HG02610 (cell line): ENCODE data around the gene CAMK4.
A peak's percentile ranks its signal among the peaks of the same experiment; 100 is the strongest.
"Not testable (repeated sequence)": the region's sequence is repeated elsewhere in the genome, so short reads cannot be mapped to it uniquely, and the experiment has no call there.

Source experiments
- ATAC-seq: cut with Tn5 transposase; IDR thresholded peaks from one replicate; pipeline ENCODE4 v1.9.1; 2021; ENCODE audit warnings: mild to moderate bottlenecking, moderate library complexity; ENCODE audit not compliant: unreplicated experiment

CAMK4 gene

DNA sequence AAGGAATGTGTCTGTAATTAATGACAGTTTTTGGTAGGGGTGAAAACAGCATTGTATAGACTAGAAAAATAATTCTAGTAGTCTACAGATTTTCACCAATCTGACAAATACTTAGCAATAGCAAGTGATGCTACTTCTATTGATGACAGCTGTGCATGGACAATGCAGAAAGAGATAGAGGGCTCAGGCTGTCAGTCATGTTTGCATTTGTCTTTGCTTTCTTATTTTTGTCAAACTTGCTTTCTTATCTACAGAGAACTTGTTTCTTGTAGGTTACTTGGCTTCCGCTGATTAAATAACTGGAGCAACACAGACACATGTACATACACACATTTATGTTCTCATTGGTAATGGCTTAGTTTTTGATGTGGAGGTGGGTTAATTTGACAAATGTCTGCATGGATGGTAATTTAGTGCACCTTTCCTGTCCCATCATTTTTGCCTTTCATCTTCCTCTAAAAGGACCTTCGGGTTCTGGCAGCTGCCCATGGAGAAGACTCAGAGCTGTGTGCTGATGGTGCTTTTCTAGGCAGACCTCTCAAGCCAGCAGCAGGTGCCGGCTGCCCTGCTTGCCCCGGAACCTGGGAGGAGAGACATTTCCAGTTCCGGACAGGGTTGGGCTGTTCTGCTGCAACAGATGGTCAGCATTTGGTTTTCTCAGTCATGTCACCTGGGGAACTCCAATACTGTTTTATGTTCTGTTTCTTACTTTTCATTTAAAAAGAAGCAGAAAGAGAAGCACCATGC is 28.8 kb downstream of the CAMK4 start:
- peak; percentile 58 for ATAC-seq

DNA sequence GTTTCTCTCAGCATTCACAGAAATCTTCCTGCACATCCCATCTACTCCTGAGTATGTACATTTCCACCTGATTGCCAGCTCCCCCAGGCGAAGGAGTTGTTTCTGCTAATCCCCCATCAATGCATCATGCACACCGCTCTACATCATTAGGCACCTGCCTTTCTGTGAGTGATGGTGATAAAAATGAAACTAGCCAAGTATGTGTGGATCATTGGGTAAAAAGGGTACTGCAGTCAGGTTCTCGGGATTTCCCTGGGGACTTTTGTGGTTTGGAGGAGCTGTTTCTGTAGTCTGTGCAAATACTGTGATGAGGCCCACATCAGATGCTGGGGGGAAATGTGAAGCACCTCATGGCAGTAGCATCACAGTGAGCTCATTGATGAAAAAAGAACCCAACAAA is 30.4 kb downstream of the CAMK4 start:
- peak; percentile 90 for ATAC-seq

GRCh38 chr5:111255169-111255568 is 31.0 kb downstream of the CAMK4 start:
- ATAC-seq, result peak; percentile 6

DNA sequence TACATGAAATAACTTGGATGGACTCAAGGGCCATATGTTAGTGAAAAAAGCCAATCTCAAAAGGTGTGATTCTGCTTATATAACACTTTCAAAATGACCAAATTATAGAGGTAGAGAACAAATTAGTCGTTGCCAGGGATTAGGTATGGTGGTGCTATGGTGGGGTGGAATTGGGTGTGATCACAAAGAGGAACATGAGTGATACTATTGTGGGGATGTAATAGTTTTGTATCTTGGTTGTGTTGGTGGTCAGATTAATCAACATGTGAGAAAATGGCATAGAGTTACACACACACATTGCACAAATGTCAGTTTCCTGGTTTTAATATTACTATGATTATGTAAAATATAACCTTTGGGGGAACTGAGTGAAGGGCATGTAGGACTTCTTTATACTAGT is 31.9 kb downstream of the CAMK4 start:
- no peak for ATAC-seq

- not testable (repeated sequence) for ATAC-seq
These were observed 33.4 kb downstream of the CAMK4 start for GRCh38 chr5:111257610-111258009.

DNA sequence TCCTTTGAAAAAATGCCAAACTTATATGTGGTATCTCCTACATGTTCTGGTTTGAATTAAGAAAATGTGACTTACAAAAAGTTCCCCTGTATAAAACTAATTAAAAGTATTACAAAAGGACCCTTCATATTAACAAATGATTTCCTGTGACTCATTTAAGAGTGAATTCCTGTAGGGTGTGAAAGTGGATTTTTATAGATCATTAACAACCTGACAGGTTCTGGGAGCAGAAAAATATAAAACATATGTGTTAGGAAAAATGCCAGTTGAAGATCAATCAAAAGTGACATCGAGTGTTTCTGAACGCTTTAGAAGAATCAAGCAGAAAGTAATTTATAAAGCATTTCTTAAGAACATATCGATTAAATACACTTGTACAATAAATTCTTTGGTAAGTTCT is 35.5 kb downstream of the CAMK4 start:
- ATAC-seq, result no peak

DNA sequence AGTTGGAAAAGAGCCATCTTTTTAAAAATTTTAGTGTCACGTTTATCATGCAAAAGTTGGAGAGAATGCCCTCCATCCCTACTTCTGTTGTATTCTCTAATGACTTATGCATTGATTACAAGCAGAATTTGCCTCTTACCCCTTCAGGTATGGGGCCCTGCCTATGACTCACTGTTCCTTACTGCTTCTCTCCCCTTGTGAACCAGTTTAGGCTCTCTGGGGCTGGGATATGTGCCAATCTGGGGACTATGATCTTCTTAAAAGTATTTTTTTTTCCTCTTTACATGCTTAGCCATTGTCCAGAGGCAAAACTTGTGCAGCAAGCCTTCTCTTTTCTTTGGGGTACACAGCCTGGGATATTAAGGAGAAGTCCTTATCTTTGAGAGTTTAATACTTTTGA is 37.4 kb downstream of the CAMK4 start:
- no peak for ATAC-seq

- ATAC-seq, result no peak
These were observed 38.0 kb downstream of the CAMK4 start for GRCh38 chr5:111262153-111262552.

DNA sequence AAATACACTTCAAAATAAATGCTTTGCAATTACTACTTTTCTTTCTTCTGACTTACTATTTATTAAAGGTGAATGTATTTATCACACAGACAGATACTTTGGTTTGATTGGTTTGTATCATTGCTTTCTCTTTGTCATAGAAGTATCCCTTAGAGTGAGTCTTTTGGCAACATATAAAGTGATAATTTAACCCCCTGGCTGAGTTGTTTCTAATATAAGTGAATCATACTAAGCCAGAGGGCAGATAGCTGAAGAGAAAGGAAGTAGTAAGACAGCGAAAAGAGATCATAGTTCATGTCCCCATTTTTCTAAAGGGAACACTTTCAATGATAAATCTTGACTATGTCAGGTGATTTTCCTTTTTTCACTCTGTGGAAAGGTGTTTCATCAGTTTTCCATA is 38.6 kb downstream of the CAMK4 start:
- ATAC-seq, result no peak

DNA sequence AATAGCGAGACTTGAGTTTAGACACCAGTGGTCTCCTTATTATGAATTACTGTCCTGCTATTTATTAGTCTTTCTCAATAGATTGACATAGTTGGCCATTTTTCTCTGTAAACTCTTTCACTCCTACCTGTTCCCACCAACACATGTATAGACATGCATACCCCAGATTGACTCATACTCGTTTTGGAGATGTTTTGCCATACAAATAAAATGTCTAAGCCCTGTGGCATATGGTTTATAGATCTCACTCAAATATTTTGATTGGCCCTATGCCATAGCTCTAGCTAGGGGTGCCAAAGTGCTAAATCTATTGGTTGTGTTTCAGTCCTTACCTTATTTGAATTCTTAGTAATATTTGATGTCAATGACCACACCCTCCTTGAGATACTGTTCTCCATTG is 42.3 kb downstream of the CAMK4 start:
- ATAC-seq, result no peak

DNA sequence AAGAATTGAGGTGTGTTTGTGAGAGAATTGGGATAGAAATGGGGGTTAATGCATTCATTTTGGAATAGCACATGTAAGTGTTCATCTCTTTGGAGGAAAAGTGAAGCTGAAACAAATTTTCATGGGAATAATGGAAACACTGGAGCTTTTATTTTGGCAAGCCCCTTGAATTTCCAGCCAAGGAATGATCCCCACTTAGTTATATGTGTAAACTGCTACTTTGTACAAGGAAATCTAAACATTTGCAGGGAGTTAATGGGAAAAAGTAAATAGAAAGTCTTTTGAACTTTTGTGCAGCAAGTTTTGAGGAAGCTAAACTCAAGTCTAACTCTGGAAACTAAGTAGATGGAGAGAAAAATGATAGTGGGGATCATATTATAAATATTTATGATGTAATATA is 44.1 kb downstream of the CAMK4 start:
- no peak for ATAC-seq

GRCh38 chr5:111271885-111272284 is 47.7 kb downstream of the CAMK4 start:
- no peak for ATAC-seq

DNA sequence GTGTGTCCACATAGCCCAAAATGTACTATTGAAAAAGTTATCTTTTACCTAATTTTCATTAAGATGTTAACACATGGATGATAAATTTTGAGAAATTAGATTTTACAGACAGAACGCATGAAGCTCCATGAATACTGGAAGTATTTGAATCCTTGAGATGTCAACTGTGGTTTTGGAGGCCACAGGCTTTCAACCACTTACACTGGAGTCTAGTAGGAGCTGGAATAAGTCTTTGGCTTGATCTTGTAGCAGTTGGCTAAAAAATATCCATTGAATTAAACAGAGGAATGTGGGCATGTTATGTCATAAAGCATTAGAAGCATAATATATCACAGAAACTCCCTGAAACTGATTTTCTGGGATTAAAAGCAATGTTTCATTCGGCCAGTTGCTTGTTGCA is 52.9 kb downstream of the CAMK4 start:
- no peak for ATAC-seq

DNA sequence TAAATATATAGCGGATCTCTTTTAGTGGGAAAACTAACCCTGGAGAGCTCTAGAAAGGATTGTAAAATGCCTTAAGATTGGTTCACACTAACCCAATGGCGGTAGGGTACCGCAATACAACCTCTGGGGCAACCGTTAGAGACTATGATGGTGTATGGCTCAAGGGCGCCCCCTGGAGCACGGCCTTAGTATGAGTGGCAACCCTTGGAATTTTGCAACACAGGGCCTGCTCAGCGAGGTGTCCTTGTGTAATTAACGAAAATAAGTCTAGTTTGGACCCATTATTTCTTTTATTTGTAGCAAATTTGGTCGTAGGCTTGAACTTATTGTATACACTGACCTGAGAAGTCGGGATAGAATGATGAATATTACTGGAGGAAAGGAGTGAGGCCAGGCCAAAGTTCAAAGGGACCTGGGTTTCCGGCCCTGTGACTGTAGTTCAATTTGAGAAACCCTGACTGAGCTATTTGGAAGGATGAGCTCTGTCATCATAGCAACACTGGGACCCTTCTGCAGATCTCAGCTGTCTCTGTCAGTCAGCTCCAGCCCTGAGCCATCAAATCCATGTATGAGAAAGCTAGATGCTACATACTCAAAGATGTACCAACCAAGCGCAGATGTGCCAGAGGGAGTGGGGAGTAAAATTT is 54.8 kb downstream of the CAMK4 start:
- peak; percentile 87 for ATAC-seq

DNA sequence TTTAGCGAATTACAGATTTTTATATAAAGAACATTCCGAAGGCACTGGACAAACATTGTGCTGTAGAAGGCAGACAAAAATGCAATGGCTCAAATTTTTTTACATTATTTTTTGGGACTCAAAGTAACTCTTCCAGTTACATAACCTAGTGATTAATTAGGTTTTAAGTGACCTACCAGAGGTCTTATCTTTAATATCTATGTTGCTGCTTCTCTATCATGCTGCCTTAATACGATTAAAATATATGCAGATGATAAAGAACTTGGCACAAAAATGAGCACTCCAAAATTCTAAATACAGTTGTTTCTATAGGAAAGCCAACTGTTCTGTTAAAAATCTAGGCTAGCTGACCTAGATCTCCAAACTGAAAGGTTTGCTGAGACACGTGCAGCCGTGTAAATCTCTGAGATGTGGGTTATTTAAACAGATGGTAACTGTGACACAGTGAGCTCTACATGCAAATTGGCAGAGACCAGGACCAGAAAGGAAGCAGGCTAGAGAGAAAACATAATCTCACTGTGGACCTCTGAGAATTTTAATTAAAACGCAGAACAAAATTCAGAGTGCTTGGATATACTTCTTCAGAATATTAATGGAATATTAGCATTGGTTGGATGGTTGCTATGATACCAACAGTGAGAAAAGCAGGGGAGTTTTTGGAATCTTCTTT is 56.2 kb downstream of the CAMK4 start:
- ATAC-seq, result peak; percentile 53

GRCh38 chr5:111282798-111283197 is 58.6 kb downstream of the CAMK4 start:
- no peak for ATAC-seq

GRCh38 chr5:111284825-111285224 is 60.6 kb downstream of the CAMK4 start:
- ATAC-seq, result no peak

DNA sequence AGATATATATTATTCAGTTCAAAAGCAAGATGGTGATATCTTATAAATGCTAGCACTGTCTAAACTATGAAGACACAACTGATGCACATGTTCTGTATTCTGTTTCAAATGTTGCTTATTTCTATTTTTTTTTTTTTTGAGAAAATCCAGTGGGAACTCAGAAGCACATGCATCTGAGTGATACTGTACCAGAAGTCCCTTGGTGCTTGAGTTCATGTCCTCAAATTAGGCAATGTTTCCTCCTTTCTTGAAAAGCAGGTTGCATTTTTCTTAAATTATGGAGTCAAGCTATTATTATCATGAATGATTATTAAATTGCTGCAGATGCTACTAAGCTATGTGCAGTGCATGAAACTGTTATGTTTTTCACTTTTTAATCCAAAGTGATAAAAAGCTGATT is 70.4 kb downstream of the CAMK4 start:
- ATAC-seq, result no peak

- ATAC-seq, result no peak
These were observed 71.5 kb downstream of the CAMK4 start for GRCh38 chr5:111295649-111296048.

DNA sequence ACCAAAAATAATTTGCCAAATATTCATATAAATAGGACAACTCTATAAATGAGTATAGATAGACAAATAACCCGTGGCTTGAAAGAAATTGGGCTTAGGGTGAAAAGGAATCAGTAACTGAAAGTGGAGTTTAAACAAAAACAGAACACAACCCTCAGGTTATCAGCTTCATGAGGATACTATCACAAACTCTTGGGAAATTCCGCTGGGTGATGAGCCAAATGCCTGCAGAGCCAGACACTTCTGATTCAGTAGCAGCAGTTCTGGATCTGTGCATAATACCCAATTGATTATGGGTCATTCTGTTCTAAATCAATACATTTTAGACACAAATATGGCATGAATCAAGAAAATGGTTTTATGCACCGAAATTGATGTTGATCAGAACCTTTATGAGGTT is 72.4 kb downstream of the CAMK4 start:
- no peak for ATAC-seq

DNA sequence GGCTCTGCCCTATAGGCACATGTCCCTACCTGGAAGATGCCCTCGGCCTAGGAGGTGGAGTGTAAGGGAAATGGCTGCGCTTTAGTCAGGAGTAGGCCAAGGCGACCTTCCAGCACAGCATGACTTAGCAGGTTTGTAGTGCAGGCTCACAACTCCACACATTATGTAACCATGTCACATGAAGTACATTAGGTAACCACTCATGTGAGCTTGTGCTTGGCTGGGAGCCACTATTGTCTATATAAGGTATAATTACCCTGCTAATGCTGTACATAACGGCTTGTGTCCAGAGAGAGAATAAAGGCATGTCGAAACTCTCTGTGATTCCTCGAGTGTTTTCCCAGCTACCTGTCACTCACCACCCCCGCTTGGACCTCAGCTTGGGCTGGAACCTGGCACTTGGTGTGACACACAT is 74.9 kb downstream of the CAMK4 start:
- no peak for ATAC-seq

DNA sequence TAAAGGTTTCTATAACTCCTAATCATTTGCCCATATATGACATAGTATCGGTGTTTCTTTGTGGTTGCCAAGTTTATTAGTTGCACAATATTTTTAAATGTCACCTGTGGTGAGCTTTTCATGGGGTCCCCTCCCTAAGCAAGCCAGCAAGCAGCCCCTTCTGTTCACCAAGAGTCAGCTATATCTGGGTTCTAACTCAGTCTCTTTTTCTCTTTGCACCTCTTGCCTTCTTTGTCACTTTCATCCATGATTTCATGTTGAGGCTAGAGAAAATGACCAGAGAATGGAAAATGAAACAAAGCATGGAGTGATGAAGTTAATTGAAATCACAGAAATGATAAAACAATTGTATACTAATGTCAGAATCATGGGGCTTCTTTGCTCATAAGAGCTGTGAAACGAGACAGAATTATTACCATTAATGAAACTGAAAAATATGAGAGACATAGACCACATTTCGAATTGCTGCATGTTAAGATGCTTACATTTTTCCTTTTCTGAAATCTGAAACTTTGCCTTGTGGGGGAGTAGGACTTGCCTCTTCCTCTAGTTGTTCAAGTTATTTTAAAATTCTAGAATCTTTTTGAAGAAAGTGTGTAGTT is 75.7 kb downstream of the CAMK4 start:
- no peak for ATAC-seq
